SH-SY5Y (cell line): ENCODE results near the gene MYO18B.

Experiments
- GATA2 ChIP-seq: IDR thresholded peaks from 2 replicates; pipeline ENCODE4 v1.6.1; 2011; ENCODE audit warnings: mild to moderate bottlenecking, low read depth, low read length
- GATA3 ChIP-seq: IDR thresholded peaks from 2 replicates; pipeline ENCODE4 v1.6.1; 2011; ENCODE audit warnings: low read depth, mild to moderate bottlenecking, low read length, moderate library complexity

DNA sequence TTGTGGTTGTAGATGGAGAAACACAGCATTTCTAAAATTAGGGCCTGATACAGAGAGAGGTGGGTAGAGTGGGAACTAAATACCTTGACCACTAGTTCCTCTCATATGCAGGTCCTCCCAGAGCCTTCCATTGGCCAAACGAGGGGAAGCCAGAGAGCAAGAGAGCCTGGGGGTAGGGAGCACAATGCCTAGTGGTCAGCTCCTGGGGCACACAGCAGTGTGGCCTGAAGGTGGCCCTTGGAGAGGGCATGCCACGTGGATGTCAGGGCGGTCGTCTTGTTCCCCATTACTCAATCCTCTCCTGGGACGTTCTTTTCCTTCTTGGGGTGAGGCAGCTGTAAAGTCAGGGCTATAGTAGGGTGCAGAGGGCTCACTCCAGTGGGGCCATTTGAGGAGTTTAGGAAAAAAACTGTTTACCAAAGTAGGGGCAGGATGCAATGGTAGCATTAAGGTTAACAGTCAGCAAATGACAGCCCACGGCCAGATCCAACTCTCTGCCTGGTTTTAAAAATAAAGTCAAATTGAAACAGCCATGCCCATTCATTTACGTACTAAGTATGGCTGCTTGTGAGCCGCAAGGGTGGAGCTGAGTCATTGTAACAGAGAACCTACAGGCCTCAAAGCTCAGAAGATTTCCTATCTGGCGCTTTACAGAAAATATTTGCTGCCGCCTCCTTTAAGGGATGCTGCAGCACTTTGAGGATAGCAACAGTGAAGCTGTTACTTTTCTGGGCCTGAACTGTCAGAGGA is 7.6 kb downstream of the MYO18B start:
- TF ChIP-seq GATA2 (no peak), GATA3 (no peak)
